ENCODE results near the gene KIFC3. TPM values are rescaled to one million over a fixed set of nuclear protein-coding genes. Genes with fewer than 3 reads are reported as not detected.

Gene KIFC3
- total and polyA plus RNA-seq, 2 of the 13 experiments (the other 11 are each of a cell fraction or from before 2014, with no cell fraction given), result 42.1 to 45.3 TPM

DNA sequence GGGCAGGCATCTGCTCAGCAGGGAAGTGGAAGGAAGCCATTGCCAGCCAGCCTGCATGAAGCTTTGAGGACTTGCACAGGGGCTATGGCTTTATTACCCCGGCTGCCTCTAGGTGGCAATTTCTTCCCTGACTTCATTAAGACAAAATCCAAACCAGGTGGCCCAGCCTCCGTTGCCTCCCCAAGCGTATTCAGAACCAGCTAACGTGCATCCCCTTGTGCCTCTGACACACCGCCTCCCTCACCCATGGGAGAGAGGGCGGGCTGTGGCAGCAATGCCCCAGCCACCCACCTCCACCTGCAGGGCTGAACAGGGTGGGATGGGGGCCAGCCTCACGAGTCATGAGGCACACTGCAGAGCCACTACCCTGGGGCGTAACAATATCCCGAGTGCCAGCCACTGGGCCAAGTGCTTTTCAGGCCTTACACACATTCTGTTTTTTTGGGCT, 6.8 kb downstream of the KIFC3 start (continued):
- TF ChIP-seq, protein P1, sequence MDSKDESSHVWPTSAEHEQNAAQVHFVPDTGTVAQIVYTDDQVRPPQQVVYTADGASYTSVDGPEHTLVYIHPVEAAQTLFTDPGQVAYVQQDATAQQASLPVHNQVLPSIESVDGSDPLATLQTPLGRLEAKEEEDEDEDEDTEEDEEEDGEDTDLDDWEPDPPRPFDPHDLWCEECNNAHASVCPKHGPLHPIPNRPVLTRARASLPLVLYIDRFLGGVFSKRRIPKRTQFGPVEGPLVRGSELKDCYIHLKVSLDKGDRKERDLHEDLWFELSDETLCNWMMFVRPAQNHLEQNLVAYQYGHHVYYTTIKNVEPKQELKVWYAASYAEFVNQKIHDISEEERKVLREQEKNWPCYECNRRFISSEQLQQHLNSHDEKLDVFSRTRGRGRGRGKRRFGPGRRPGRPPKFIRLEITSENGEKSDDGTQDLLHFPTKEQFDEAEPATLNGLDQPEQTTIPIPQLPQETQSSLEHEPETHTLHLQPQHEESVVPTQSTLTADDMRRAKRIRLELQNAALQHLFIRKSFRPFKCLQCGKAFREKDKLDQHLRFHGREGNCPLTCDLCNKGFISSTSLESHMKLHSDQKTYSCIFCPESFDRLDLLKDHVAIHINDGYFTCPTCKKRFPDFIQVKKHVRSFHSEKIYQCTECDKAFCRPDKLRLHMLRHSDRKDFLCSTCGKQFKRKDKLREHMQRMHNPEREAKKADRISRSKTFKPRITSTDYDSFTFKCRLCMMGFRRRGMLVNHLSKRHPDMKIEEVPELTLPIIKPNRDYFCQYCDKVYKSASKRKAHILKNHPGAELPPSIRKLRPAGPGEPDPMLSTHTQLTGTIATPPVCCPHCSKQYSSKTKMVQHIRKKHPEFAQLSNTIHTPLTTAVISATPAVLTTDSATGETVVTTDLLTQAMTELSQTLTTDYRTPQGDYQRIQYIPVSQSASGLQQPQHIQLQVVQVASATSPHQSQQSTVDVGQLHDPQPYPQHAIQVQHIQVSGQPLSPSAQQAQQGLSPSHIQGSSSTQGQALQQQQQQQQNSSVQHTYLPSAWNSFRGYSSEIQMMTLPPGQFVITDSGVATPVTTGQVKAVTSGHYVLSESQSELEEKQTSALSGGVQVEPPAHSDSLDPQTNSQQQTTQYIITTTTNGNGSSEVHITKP (CRISPR knock-in tag; IDR thresholded peaks at IDR 0.05; ENCODE audit: low read depth), result no peak
- TF ChIP-seq XRCC5 (optimal IDR thresholded peaks at IDR 0.05; ENCODE audit: low read length), result no peak
- TF ChIP-seq, protein P2, sequence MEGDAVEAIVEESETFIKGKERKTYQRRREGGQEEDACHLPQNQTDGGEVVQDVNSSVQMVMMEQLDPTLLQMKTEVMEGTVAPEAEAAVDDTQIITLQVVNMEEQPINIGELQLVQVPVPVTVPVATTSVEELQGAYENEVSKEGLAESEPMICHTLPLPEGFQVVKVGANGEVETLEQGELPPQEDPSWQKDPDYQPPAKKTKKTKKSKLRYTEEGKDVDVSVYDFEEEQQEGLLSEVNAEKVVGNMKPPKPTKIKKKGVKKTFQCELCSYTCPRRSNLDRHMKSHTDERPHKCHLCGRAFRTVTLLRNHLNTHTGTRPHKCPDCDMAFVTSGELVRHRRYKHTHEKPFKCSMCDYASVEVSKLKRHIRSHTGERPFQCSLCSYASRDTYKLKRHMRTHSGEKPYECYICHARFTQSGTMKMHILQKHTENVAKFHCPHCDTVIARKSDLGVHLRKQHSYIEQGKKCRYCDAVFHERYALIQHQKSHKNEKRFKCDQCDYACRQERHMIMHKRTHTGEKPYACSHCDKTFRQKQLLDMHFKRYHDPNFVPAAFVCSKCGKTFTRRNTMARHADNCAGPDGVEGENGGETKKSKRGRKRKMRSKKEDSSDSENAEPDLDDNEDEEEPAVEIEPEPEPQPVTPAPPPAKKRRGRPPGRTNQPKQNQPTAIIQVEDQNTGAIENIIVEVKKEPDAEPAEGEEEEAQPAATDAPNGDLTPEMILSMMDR (CRISPR knock-in tag; IDR thresholded peaks at IDR 0.05), result peak; percentile 73
- TF ChIP-seq, protein P3, sequence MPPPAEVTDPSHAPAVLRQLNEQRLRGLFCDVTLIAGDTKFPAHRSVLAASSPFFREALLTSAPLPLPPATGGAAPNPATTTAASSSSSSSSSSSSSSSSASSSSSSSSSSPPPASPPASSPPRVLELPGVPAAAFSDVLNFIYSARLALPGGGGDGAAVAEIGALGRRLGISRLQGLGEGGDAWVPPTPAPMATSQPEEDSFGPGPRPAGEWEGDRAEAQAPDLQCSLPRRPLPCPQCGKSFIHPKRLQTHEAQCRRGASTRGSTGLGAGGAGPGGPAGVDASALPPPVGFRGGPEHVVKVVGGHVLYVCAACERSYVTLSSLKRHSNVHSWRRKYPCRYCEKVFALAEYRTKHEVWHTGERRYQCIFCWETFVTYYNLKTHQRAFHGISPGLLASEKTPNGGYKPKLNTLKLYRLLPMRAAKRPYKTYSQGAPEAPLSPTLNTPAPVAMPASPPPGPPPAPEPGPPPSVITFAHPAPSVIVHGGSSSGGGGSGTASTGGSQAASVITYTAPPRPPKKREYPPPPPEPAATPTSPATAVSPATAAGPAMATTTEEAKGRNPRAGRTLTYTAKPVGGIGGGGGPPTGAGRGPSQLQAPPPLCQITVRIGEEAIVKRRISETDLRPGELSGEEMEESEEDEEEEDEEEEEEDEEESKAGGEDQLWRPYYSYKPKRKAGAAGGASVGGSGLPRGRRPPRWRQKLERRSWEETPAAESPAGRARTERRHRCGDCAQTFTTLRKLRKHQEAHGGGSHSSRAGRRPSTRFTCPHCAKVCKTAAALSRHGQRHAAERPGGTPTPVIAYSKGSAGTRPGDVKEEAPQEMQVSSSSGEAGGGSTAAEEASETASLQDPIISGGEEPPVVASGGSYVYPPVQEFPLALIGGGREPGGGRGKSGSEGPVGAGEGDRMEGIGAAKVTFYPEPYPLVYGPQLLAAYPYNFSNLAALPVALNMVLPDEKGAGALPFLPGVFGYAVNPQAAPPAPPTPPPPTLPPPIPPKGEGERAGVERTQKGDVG (CRISPR knock-in tag; IDR thresholded peaks at IDR 0.05; ENCODE audit: borderline replicate concordance), result peak; percentile 72; the same call in 1 of the 2 replicates
- peak; percentile 25; the same call in 1 of the 2 replicates for TF ChIP-seq SAP130 (CRISPR knock-in tag; IDR thresholded peaks at IDR 0.05; ENCODE audit: low read depth)
- no peak for TF ChIP-seq ZNF773 (CRISPR knock-in tag; IDR thresholded peaks at IDR 0.05; ENCODE audit: borderline replicate concordance)
- TF ChIP-seq HDAC2 (CRISPR knock-in tag; IDR thresholded peaks at IDR 0.05), result 0 out of 2 replicates have a peak, but pooled peaks have one; percentile 10
- TF ChIP-seq, protein P4, sequence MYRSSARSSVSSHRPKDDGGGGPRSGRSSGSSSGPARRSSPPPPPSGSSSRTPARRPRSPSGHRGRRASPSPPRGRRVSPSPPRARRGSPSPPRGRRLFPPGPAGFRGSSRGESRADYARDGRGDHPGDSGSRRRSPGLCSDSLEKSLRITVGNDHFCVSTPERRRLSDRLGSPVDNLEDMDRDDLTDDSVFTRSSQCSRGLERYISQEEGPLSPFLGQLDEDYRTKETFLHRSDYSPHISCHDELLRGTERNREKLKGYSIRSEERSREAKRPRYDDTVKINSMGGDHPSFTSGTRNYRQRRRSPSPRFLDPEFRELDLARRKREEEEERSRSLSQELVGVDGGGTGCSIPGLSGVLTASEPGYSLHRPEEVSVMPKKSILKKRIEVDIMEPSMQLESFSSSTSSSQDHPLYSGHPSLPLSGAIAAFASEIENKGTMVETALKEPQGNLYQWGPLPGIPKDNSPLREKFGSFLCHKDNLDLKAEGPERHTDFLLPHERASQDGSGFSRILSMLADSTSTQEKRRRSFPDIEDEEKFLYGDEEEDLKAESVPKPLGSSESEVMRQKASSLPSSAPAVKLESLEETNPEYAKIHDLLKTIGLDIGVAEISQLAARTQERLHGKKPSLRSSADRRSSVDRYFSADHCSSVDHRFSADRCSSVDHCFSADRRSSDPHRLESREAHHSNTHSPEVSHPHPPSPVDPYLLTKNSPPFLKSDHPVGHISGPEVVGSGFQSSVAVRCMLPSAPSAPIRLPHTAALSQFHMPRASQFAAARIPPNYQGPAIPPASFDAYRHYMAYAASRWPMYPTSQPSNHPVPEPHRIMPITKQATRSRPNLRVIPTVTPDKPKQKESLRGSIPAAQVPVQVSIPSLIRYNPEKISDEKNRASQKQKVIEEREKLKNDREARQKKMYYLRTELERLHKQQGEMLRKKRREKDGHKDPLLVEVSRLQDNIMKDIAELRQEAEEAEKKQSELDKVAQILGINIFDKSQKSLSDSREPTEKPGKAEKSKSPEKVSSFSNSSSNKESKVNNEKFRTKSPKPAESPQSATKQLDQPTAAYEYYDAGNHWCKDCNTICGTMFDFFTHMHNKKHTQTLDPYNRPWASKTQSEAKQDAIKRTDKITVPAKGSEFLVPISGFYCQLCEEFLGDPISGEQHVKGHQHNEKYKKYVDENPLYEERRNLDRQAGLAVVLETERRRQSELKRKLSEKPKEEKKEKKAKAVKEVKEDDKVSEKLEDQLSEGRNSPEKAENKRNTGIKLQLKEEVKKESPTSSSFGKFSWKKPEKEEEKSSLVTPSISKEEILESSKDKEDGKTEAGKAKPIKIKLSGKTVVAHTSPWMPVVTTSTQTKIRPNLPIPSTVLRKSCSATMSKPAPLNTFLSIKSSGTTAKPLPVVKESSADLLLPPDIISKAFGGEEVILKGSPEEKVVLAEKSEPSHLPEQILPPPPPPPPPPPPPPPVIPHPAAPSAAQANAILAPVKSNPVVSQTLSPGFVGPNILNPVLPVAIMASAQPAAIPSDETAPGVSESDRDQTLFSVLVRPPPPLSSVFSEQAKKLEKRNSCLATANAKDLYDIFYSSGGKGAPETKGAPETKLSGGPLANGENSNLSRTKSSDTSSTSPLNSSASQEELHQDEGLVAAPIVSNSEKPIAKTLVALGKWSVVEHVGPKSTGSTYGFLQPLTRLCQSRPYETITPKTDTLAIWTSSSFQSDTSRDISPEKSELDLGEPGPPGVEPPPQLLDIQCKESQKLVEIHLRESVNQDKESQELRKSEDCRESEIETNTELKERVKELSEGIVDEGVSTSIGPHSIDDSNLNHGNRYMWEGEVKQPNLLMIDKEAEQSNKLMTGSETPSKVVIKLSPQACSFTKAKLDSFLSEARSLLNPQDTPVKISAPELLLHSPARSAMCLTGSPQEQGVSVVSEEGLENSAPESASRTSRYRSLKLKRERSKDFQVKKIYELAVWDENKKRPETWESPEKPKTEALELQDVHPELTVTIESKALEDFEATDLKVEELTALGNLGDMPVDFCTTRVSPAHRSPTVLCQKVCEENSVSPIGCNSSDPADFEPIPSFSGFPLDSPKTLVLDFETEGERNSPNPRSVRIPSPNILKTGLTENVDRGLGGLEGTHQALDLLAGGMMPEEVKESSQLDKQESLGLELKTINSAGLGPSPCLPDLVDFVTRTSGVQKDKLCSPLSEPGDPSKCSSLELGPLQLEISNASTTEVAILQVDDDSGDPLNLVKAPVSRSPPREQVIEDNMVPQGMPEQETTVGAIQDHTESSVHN (CRISPR knock-in tag; IDR thresholded peaks at IDR 0.05), result no peak
- TF ChIP-seq CHD2 (IDR thresholded peaks at IDR 0.05; ENCODE audit: low read depth, low read length), result 0 out of 2 replicates have a peak, but pooled peaks have one; percentile 31
- TF ChIP-seq MATR3 (CRISPR knock-in tag; IDR thresholded peaks at IDR 0.05), result no peak

Measured in HepG2 (cell line).